OCI-LY7 (cell line): ENCODE measurements around the gene FBXO40.

Experiments used
- CTCF ChIP-seq: fragments of 200-600 bp; sonication (generic); conservative IDR thresholded peaks from 2 replicates; pipeline ENCODE4 v1.5.1; 2014; ENCODE audit warnings: mild to moderate bottlenecking, antibody characterized with exemption, low read length, moderate library complexity, mixed read lengths
- EZH2phosphoT487 ChIP-seq: fragments of 200-600 bp; sonication (generic); IDR thresholded peaks from 2 replicates; pipeline ENCODE4 v1.6.1; 2018; ENCODE audit warnings: low read depth, borderline replicate concordance, mild to moderate bottlenecking, mixed run types, antibody characterized with exemption, low read length, moderate library complexity, mixed read lengths

- peak; percentile 29; the same call in 1 of the 2 replicates for TF ChIP-seq CTCF
- no peak for TF ChIP-seq EZH2phosphoT487
Measured at GRCh38 chr3:121592856-121593702, at the start of gene FBXO40.
